ENCODE results near the gene TEX44.
"Not testable (repeated sequence)": the region's sequence is repeated elsewhere in the genome, so short reads cannot be mapped to it uniquely, and the experiment has no call there.

The TEX44 gene

GRCh38 chr2:231565887-231566594, 26.6 kb upstream of the TEX44 start:
- DNase-seq (ENCODE audit: low read depth): no peak
- no peak for TF ChIP-seq CTCF (IDR thresholded peaks at IDR 0.05; ENCODE audit: insufficient read depth, low read depth, low read length, missing control alignments)

DNA sequence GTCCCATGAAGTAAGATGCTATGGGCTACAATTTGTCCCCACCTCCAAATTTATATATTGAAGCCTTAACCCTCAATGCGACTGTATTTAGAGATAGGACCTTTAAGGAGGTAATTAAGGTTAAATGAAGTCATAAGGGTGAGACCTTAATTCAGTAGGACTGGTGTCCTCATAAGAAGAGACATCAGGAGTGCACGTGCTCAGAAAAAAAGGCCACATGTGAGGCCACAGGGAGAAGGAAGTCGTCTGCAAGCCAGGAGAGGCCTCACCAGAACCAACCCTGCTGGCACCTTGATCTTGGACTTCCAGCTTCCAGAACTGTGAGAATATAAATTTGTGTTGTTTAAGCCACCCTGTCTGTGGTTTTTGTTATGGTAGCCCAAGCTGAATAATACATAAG, 25.5 kb upstream of the TEX44 start:
- H3K4me3 ChIP-seq (ENCODE audit: low read length): no peak overlapping the region
- no peak for TF ChIP-seq CTCF (IDR thresholded peaks at IDR 0.05; ENCODE audit: insufficient read depth, low read depth, low read length, missing control alignments)
- DNase-seq (ENCODE audit: low read depth): no peak

More at GRCh38 chr2:231565887-231566594, 26.6 kb upstream of the TEX44 start:
- H3K4me3 ChIP-seq (ENCODE audit: low read length): no peak overlapping the region

- DNase-seq (ENCODE audit: low read depth): no peak
- no peak for TF ChIP-seq CTCF (IDR thresholded peaks at IDR 0.05; ENCODE audit: insufficient read depth, low read depth, low read length, missing control alignments)
- H3K4me3 ChIP-seq (ENCODE audit: low read length): no peak overlapping the region
Observed at GRCh38 chr2:231568098-231568784, 24.4 kb upstream of the TEX44 start.

DNA sequence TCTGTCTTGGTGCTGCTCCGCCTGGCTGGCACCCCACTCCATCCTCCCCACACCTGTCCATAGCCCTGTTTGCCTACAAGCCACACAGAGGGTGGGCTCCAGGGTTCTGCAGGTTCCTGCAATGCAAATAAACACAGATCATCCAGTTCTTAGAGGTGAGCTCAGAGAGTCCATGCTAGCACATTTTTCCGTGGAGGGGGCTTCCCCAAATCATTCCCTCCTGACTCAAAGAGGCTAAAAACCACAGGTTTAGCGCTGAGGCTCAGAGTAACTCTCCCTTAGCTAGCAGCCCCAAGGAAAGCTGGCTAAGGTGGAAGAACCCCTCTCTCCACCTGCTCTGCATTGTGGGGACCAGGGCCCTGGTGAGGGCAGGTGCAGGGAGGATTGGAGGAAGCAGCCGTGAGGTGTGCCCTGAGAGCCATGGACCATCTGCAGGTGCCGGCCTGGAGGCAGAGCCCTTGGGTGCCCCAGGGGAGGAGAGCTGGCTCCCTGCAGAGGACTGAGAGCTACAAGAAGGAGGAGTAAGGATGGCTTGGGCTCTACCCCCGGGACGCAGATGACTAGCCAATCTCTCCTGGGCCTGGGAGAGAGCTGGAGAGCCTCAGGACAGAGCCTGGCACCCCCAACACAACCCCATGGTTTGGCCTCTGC, 23.8 kb upstream of the TEX44 start:
- TF ChIP-seq CTCF (IDR thresholded peaks at IDR 0.05; ENCODE audit: insufficient read depth, low read depth, low read length, missing control alignments): no peak
- no peak for DNase-seq (ENCODE audit: low read depth)
- no peak overlapping the region for H3K4me3 ChIP-seq (ENCODE audit: low read length)

DNA sequence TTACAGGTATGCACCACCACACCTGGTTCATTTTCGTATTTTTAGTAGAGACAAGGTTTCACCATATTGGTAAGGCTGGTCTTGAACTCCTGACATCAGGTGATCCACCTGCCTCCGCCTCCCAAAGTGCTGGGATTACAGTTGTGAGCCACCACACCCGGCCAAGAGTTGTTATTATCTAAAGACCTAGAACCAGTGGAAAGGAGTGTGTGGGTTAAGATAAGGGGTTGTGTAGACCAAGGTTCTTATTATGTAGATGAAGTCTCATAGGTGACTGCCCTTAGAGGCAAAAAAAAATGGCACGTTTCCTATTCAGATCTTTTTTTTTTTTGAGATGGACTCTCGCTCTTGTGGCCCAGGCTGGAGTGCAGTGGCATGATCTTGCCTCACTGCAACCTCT, 21.7 kb upstream of the TEX44 start:
- not testable (repeated sequence) for H3K4me3 ChIP-seq (ENCODE audit: low read length); DNase-seq (ENCODE audit: low read depth)

DNA sequence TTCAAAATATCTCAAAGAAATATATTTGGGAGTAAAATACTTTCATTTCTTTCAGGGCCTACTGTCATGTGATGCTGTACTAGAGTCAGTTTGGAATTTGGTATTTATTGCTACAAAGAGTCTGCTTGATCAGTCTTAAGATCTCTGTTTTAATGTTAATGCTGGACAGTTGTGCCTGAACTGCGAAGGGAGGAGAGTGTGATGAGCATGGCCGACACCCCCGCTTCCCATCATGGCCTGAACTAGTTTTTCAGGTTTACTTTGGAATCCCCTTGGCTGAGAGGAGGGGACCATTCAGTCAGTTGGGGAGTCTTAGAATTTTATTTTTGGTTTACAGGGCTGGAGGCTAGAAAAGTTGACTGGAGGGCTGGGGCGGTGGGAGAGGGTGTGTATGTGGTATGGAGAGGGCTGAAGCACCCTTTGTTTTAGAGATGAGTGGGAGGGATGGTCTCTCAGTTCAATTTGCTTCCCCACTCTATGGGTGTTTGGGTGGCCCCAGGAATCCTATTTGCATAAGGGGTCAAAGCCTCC, 20.9 kb upstream of the TEX44 start:
- TF ChIP-seq CTCF (IDR thresholded peaks at IDR 0.05; ENCODE audit: insufficient read depth, low read depth, low read length, missing control alignments): no peak
- no peak overlapping the region for H3K4me3 ChIP-seq (ENCODE audit: low read length)
- peak; percentile 9 for DNase-seq (ENCODE audit: low read depth)

DNA sequence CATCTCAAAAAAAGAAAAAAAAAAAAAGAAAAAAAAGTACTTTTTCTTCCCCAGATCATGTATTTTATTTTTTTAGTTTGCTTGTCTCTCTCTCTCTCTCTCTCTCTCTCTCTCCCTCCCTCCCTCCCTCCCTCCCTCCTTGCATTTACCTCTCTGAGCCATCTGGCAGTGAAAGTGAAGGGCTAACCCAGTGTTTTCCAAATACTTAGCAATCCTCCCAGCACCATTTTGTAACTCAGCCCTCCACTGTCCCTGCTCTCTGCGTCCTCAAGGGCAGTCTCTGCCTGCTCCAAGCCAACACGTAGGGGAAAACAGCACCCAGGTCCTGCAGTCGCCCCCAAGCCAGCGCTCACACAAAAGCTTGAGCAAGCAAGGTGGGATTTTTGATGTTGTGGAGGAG, 19.6 kb upstream of the TEX44 start:
- H3K4me3 ChIP-seq (ENCODE audit: low read length): no peak overlapping the region
- TF ChIP-seq CTCF (IDR thresholded peaks at IDR 0.05; ENCODE audit: insufficient read depth, low read depth, low read length, missing control alignments): no peak
- no peak for DNase-seq (ENCODE audit: low read depth)

All from epithelial cell of esophagus (primary cell).